RWPE2 (cell line): Measurements from ENCODE around the gene ALOX5AP.

ENCODE experiments used
- ATAC-seq: fragments of 200-7000 bp; cut with Tn5 transposase; 3 replicates; pipeline ENCODE4 v1.9.1; 2021; ENCODE audit warnings: low read depth
- DNase-seq: peaks from one replicate; pipeline ENCODE4 v3.0.0-alpha.2; 2020; ENCODE audit warnings: low spot score
- H3K27ac ChIP-seq: fragments of 450-650 bp; 2 replicates; pipeline ENCODE4 v1.5.1; 2017; ENCODE audit warnings: mild to moderate bottlenecking; ENCODE audit not compliant: poor library complexity, severe bottlenecking
- H3K27me3 ChIP-seq: fragments of 250-450 bp; sonication (Bioruptor Pico); 2 replicates; pipeline ENCODE4 v1.5.1; 2021; ENCODE audit warnings: mild to moderate bottlenecking, moderate library complexity; ENCODE audit not compliant: insufficient read depth, poor library complexity, severe bottlenecking
- H3K36me3 ChIP-seq: fragments of 250-450 bp; sonication (Bioruptor Pico); 2 replicates; pipeline ENCODE4 v1.5.1; 2020; ENCODE audit warnings: low read depth, mild to moderate bottlenecking, moderate library complexity
- H3K4me1 ChIP-seq: fragments of 250-450 bp; sonication (Bioruptor Pico); 2 replicates; pipeline ENCODE4 v1.5.1; 2021; ENCODE audit warnings: mild to moderate bottlenecking, moderate library complexity; ENCODE audit not compliant: insufficient read depth, poor library complexity, severe bottlenecking
- H3K4me3 ChIP-seq: fragments of 250-450 bp; sonication (Bioruptor Pico); 2 replicates; pipeline ENCODE4 v1.5.1; 2021; ENCODE audit warnings: mild to moderate bottlenecking, moderate library complexity; ENCODE audit not compliant: severe bottlenecking
- H3K9me3 ChIP-seq: fragments of 250-450 bp; sonication (Bioruptor Pico); 2 replicates; pipeline ENCODE4 v1.5.1; 2021; ENCODE audit warnings: mild to moderate bottlenecking, moderate library complexity; ENCODE audit not compliant: severe bottlenecking
- CTCF ChIP-seq: fragments of 450-650 bp; IDR thresholded peaks from one replicate; pipeline ENCODE4 v1.5.1; 2017; ENCODE audit warnings: mild to moderate bottlenecking, moderate library complexity; ENCODE audit not compliant: poor library complexity, severe bottlenecking

ALOX5AP gene

DNA sequence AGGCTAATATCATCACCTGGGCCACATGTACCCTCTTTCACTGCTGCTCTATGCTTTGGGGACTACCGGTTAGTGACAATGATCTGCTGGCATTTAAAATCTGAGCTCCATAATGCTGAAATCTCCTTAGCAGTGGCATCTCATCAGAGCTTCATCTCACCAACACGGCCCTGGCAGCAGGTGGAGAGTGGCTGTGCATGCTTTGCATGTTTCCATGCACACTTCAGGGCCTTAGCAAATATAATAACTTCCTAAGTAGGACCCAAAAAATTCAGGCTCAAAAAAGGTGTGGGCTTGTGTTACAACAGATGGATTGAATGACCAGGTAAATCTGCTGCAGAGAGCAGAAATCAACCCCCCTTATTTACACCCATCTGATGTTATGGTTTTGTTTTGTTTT, 55.2 kb downstream of the ALOX5AP start:
- Histone ChIP-seq H3K4me3 (no peak overlapping the region), H3K4me1 (peaks cover 16% of the 10 kb centered on the region), H3K27me3 (no peaks in the 10 kb centered on the region), H3K36me3 (no peaks in the 10 kb centered on the region), H3K27ac (no peak overlapping the region), H3K9me3 (no peaks in the 10 kb centered on the region)
- DNase-seq (no peak), ATAC-seq (no peak)
- TF ChIP-seq CTCF, result no peak

DNA sequence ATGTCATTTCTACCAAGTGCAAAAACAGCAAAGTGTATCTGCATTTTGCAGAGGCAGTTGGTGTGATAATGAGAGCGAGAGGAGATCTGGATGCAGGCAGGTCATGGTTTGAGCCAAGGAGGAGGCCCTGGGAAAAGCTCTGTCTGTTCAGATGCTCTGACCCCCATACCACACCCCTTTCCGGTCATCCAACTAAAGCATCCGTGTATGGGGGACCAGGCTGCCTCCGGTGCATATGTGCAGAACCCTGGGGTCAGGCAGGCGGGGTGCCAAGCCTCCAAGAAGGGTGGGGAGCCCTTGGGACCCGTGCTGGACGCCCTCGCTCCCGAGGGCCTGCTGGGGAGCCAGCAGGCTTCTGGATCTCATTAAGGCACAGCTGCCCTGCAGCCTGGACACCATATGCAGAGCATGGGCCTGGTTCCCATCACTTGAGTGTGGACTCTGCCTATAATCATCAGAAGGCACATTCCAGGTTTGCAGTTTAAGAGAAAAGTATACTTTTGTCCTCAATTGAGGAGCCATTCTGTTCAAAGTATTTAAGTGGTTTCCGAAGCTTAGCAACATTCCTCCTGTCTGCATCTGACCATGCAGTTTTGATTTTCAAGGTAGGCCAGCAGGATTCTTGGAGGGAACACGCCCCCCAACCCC, 56.1 kb downstream of the ALOX5AP start:
- ATAC-seq (no peak), DNase-seq (no peak)
- TF ChIP-seq CTCF, result no peak
- H3K27me3 ChIP-seq, result no peaks in the 10 kb centered on the region
- no peaks in the 10 kb centered on the region for H3K9me3 ChIP-seq
- H3K4me1 ChIP-seq, result peaks cover 25% of the 10 kb centered on the region
- H3K4me3 ChIP-seq, result no peak overlapping the region
- H3K27ac ChIP-seq, result peak overlapping the region; percentile 63
- no peaks in the 10 kb centered on the region for H3K36me3 ChIP-seq

DNA sequence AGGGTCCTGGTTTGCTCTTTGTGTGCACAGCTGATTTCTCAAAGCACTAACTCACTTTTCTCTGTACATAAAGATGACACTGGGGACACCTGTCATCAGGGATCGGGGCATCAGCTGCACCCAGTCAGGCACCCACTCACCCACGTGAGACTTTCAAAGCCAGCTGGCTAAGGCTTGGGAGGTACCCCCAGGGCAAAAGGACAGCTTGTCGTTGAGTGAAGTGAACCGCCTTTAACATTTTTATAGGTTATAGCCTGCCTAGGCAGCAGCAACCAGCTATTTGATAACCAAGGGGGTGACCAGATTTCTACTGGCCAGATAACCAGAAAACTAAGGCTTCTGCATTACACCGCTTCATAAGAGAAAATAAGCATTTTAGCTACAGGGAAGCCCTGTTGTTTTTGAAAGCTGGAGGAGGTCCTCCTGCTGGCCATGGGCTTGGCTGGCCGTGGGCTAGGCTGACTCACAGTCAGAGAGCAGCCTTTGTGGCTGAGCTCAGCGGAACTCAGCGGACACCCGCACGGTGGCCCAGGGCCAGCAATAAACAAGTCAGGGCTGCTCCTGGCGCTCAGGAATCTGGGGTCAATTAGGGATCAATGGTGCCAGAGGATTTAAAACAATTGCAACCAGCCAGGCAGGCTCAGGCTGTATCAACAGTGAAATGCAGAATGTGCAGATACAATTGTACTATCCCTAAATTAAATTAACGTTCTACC, 57.1 kb downstream of the ALOX5AP start:
- ATAC-seq, result peak; percentile 98

DNA sequence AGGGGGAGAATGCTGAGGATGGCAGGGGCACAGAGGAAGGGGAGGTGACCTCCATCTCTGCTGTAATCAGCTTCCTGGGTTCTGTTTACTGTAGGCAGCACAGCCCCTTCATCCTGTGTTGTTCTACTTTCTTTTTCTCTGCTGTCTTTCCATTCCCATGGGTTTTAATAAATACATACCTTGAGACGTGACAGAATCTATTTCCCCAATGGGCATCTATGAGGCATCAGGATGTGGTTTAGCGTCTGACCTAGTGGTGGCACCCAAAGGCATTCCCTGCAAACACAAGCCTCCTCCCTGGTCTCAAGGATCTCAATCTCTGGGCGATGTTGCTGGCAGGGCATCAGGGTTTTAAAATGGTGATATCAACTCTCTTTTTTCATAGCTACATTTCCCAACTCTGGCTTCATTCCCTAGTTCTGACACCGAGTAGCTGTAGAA, 60.8 kb downstream of the ALOX5AP start:
- H3K9me3 ChIP-seq, result no peaks in the 10 kb centered on the region
- DNase-seq, result no peak
- no peaks in the 10 kb centered on the region for H3K36me3 ChIP-seq
- peak; percentile 51 for ATAC-seq
- no peaks in the 10 kb centered on the region for H3K27me3 ChIP-seq
- H3K27ac ChIP-seq, result peak overlapping the region; percentile 52
- peaks cover 32% of the 10 kb centered on the region for H3K4me1 ChIP-seq
- no peak for TF ChIP-seq CTCF
- no peak overlapping the region for H3K4me3 ChIP-seq

More for the DNA sequence above, 57.1 kb downstream of the ALOX5AP start:
- Histone ChIP-seq H3K4me1 (peaks cover 32% of the 10 kb centered on the region), H3K9me3 (no peaks in the 10 kb centered on the region), H3K4me3 (no peak overlapping the region), H3K36me3 (no peaks in the 10 kb centered on the region), H3K27ac (peak overlapping the region; percentile 63), H3K27me3 (no peaks in the 10 kb centered on the region)
- DNase-seq, result peak; percentile 93
- peak; percentile 46 for TF ChIP-seq CTCF
